ENCODE data around the gene METTL22.

METTL22 gene

GRCh38 chr16:8668113-8668512 is 46.6 kb downstream of the METTL22 start:
- no peak for DNase-seq (ENCODE audit: low spot score)

- no peak for DNase-seq (ENCODE audit: low spot score)
Measured at GRCh38 chr16:8669481-8669880, 48.0 kb downstream of the METTL22 start.

- no peak for DNase-seq (ENCODE audit: low spot score)
Measured at GRCh38 chr16:8670014-8670560, 48.6 kb downstream of the METTL22 start.

- DNase-seq (ENCODE audit: low spot score), result no peak
Measured at GRCh38 chr16:8673611-8674412, 52.3 kb downstream of the METTL22 start.

- DNase-seq (ENCODE audit: low spot score), result peak; percentile 82
Measured at GRCh38 chr16:8674413-8675022, 53.0 kb downstream of the METTL22 start, which contains the start of gene ABAT. Gene ABAT, plus strand, starts transcription at chr16:8674617. Its CDS starts 61,123 bp downstream, at chr16:8735740.

- DNase-seq (ENCODE audit: low spot score), result no peak
Measured at GRCh38 chr16:8675183-8676159, 54.0 kb downstream of the METTL22 start.

GRCh38 chr16:8676160-8676547 is 54.7 kb downstream of the METTL22 start:
- DNase-seq (ENCODE audit: low spot score), result no peak

GRCh38 chr16:8676737-8677375 is 55.4 kb downstream of the METTL22 start:
- no peak for DNase-seq (ENCODE audit: low spot score)

GRCh38 chr16:8677481-8677880 is 56.0 kb downstream of the METTL22 start:
- DNase-seq (ENCODE audit: low spot score), result no peak

- no peak for DNase-seq (ENCODE audit: low spot score)
Measured at GRCh38 chr16:8678068-8678927, 56.8 kb downstream of the METTL22 start.

GRCh38 chr16:8679151-8679550 is 57.7 kb downstream of the METTL22 start:
- DNase-seq (ENCODE audit: low spot score), result no peak

GRCh38 chr16:8682551-8683259 is 61.2 kb downstream of the METTL22 start:
- DNase-seq (ENCODE audit: low spot score), result no peak

- no peak for DNase-seq (ENCODE audit: low spot score)
Measured at GRCh38 chr16:8683640-8684039, 62.1 kb downstream of the METTL22 start.

GRCh38 chr16:8685617-8686016 is 64.1 kb downstream of the METTL22 start:
- no peak for DNase-seq (ENCODE audit: low spot score)

GRCh38 chr16:8686031-8686621 is 64.6 kb downstream of the METTL22 start:
- DNase-seq (ENCODE audit: low spot score), result no peak

- no peak for DNase-seq (ENCODE audit: low spot score)
Measured at GRCh38 chr16:8686879-8687278, 65.4 kb downstream of the METTL22 start.

- no peak for DNase-seq (ENCODE audit: low spot score)
Measured at GRCh38 chr16:8689686-8690085, 68.2 kb downstream of the METTL22 start.

- no peak for DNase-seq (ENCODE audit: low spot score)
Measured at GRCh38 chr16:8691728-8692127, 70.2 kb downstream of the METTL22 start.

Data from LoVo (cell line).